H9 (cell line): ENCODE results near the gene ASGR2. TPM values are rescaled to one million over a fixed set of nuclear protein-coding genes. Genes with fewer than 3 reads are reported as not detected.

ENCODE experiments used
- DNase-seq: peaks from one replicate; pipeline ENCODE4 v3.0.0-alpha.2; 2017
- H2AFZ ChIP-seq: one replicate; pipeline ENCODE4 v1.6.1; 2013; ENCODE audit warnings: mild to moderate bottlenecking, low read length, control low read depth, moderate library complexity
- H2AK5ac ChIP-seq: 2 replicates; pipeline ENCODE4 v1.6.1; 2013; ENCODE audit warnings: low read length, control low read depth, mixed read lengths; ENCODE audit not compliant: insufficient read length
- H2BK120ac ChIP-seq: one replicate; pipeline ENCODE4 v1.6.1; 2013; ENCODE audit warnings: low read depth, mild to moderate bottlenecking, low read length, control low read depth, inconsistent platforms; ENCODE audit not compliant: poor library complexity, severe bottlenecking
- H2BK12ac ChIP-seq: 2 replicates; pipeline ENCODE4 v1.6.1; 2013; ENCODE audit warnings: low read length, control low read depth, mixed read lengths, low read depth; ENCODE audit not compliant: insufficient read length
- H2BK15ac ChIP-seq: 2 replicates; pipeline ENCODE4 v1.6.1; 2013; ENCODE audit warnings: low read depth, low read length, control low read depth
- H2BK20ac ChIP-seq: one replicate; pipeline ENCODE4 v1.6.1; 2013; ENCODE audit warnings: low read depth, mild to moderate bottlenecking, low read length, control low read depth, inconsistent platforms; ENCODE audit not compliant: poor library complexity, severe bottlenecking
- H2BK5ac ChIP-seq: 2 replicates; pipeline ENCODE4 v1.6.1; 2013; ENCODE audit warnings: low read length, control low read depth, mixed read lengths; ENCODE audit not compliant: insufficient read length
- H3K14ac ChIP-seq: 2 replicates; pipeline ENCODE4 v1.6.1; 2013; ENCODE audit warnings: low read length, control low read depth; ENCODE audit not compliant: insufficient read depth
- H3K18ac ChIP-seq: 2 replicates; pipeline ENCODE4 v1.6.1; 2013; ENCODE audit warnings: low read depth, mild to moderate bottlenecking, mixed read lengths, low read length, control low read depth; ENCODE audit not compliant: insufficient read length
- H3K23ac ChIP-seq: 2 replicates; pipeline ENCODE4 v1.6.1; 2013; ENCODE audit warnings: low read length, control low read depth, mixed read lengths, low read depth; ENCODE audit not compliant: insufficient read length
- H3K23me2 ChIP-seq: 2 replicates; pipeline ENCODE4 v1.6.1; 2013; ENCODE audit warnings: low read depth, mild to moderate bottlenecking, mixed read lengths, low read length, control low read depth; ENCODE audit not compliant: insufficient read length, poor library complexity, severe bottlenecking
- H3K27ac ChIP-seq: 2 replicates; pipeline ENCODE4 v1.5.1; 2013; ENCODE audit warnings: low read length, control low read depth, mixed read lengths, low read depth; ENCODE audit not compliant: insufficient read length
- H3K27me3 ChIP-seq: 2 replicates; pipeline ENCODE4 v1.6.1; 2013; ENCODE audit warnings: low read length, control low read depth, inconsistent platforms; ENCODE audit not compliant: insufficient read depth
- H3K4ac ChIP-seq: 2 replicates; pipeline ENCODE4 v1.6.1; 2013; ENCODE audit warnings: low read depth, mild to moderate bottlenecking, control low read depth, inconsistent platforms, low read length, moderate library complexity
- H3K4me1 ChIP-seq: 2 replicates; pipeline ENCODE4 v1.6.1; 2013; ENCODE audit warnings: low read length, control low read depth, inconsistent platforms; ENCODE audit not compliant: insufficient read depth
- H3K4me2 ChIP-seq: 2 replicates; pipeline ENCODE4 v1.6.1; 2013; ENCODE audit warnings: low read length, control low read depth, mixed read lengths; ENCODE audit not compliant: insufficient read length, insufficient read depth
- H3K56ac ChIP-seq: 2 replicates; pipeline ENCODE4 v1.6.1; 2013; ENCODE audit warnings: low read depth, mild to moderate bottlenecking, mixed read lengths, low read length, control low read depth; ENCODE audit not compliant: insufficient read length
- H3K79me1 ChIP-seq: 2 replicates; pipeline ENCODE4 v1.6.1; 2013; ENCODE audit warnings: low read depth, mild to moderate bottlenecking, moderate library complexity, low read length, control low read depth, inconsistent platforms; ENCODE audit not compliant: insufficient read depth, poor library complexity, severe bottlenecking
- H3K79me2 ChIP-seq: 2 replicates; pipeline ENCODE4 v1.6.1; 2013; ENCODE audit warnings: low read length, control low read depth, inconsistent platforms; ENCODE audit not compliant: insufficient read depth
- H3K9ac ChIP-seq: 2 replicates; pipeline ENCODE4 v1.6.1; 2013; ENCODE audit warnings: low read length, control low read depth, mixed read lengths; ENCODE audit not compliant: insufficient read length; ENCODE audit errors: extremely low read depth
- H3K9me3 ChIP-seq: one replicate; pipeline ENCODE4 v1.6.1; 2013; ENCODE audit warnings: low read depth, low read length, inconsistent platforms; ENCODE audit not compliant: control insufficient read depth
- H3T11ph ChIP-seq: one replicate; pipeline ENCODE4 v1.6.1; 2013; ENCODE audit warnings: mild to moderate bottlenecking, low read length, control low read depth, inconsistent platforms
- H4K20me1 ChIP-seq: one replicate; pipeline ENCODE4 v1.6.1; 2013; ENCODE audit not compliant: control insufficient read depth, insufficient read length, insufficient read depth
- H4K5ac ChIP-seq: 2 replicates; pipeline ENCODE4 v1.6.1; 2013; ENCODE audit warnings: low read depth, mild to moderate bottlenecking, mixed read lengths, low read length, control low read depth; ENCODE audit not compliant: insufficient read length
- H4K8ac ChIP-seq: replicated peaks from 2 replicates; pipeline ENCODE4 v1.6.1; 2013; ENCODE audit warnings: low read length, control low read depth, mixed read lengths, low read depth; ENCODE audit not compliant: insufficient read length
- H4K91ac ChIP-seq: 2 replicates; pipeline ENCODE4 v1.6.1; 2013; ENCODE audit warnings: low read depth, mild to moderate bottlenecking, moderate library complexity, mixed read lengths, low read length, control low read depth; ENCODE audit not compliant: insufficient read length
- H3K27ac Mint-ChIP-seq, 3 experiments: 2 replicates in 2 of 3; 3 replicates in 1 of 3; pipeline ENCODE4 v1.8.0; 2020 to 2021; ENCODE audit warnings: mixed read lengths in 3 of 3, mild to moderate bottlenecking in 1 of 3, moderate library complexity in 1 of 3
- H3K27me3 Mint-ChIP-seq: 2 replicates; pipeline ENCODE4 v1.8.0; 2021; ENCODE audit warnings: low read depth, mild to moderate bottlenecking, moderate library complexity, mixed read lengths
- H3K36me3 Mint-ChIP-seq, 3 experiments: 2 replicates in 2 of 3; 3 replicates in 1 of 3; pipeline ENCODE4 v1.8.0; 2020 to 2021; ENCODE audit warnings: low read depth in 3 of 3, mixed read lengths in 3 of 3; ENCODE audit not compliant: insufficient read depth in 1 of 3
- H3K4me1 Mint-ChIP-seq, 2 experiments: 2 replicates each; pipeline ENCODE4 v1.8.0; 2020; ENCODE audit warnings: mixed read lengths in 2 of 2
- H3K4me3 Mint-ChIP-seq, 2 experiments: 2 replicates in 1 of 2; 3 replicates in 1 of 2; pipeline ENCODE4 v1.8.0; 2020 to 2021; ENCODE audit warnings: mild to moderate bottlenecking in 2 of 2, mixed read lengths in 2 of 2, moderate library complexity in 1 of 2
- H3K9me3 Mint-ChIP-seq, 2 experiments: 2 replicates in 1 of 2; 3 replicates in 1 of 2; pipeline ENCODE4 v1.8.0; 2020; ENCODE audit warnings: mild to moderate bottlenecking in 2 of 2, mixed read lengths in 2 of 2, moderate library complexity in 1 of 2
- CTCF ChIP-seq: fragments of 200-600 bp; sonication (generic); conservative IDR thresholded peaks from 3 replicates; pipeline ENCODE4 v1.8.0; 2021; ENCODE audit warnings: antibody characterized with exemption, mild to moderate bottlenecking
- WGBS: extraction: QIAGEN DNeasy Blood & Tissue Kit; methylation state at CpG from one replicate; pipeline ENCODE4 v1.1.7; 2013; ENCODE audit warnings: missing lambda C conversion rate, low lambda C conversion rate, mixed read lengths; ENCODE audit not compliant: insufficient read length; ENCODE audit errors: extremely low coverage; 5-methylcytosine and 5-hydroxymethylcytosine counted together
- total RNA-seq: library from RNA; stranded (reverse); gene quantifications from 2 replicates; pipeline ENCODE4 v1.2.1, GENCODE V29; 2021

The ASGR2 gene
- total RNA-seq, 1 experiment from 2014 or later, result not detected

- H3K4me2 ChIP-seq, result no peak overlapping the region
- Mint-ChIP-seq H3K36me3 (no peaks in the 10 kb centered on the region), H3K27ac (no peak overlapping the region), H3K27me3 (peaks cover 48% of the 10 kb centered on the region), H3K9me3 (no peaks in the 10 kb centered on the region), H3K4me1 (peaks cover 31 to 39% of the 10 kb centered on the region in 2 experiments), H3K4me3 (no peak overlapping the region)
- no CpG with 5 or more reads among the region's 7 CpGs for WGBS
- no peak overlapping the region for H4K91ac ChIP-seq
- no peak overlapping the region for H4K8ac ChIP-seq
- H3K27me3 ChIP-seq, result no peaks in the 10 kb centered on the region
- no peak overlapping the region for H4K5ac ChIP-seq
- no peak overlapping the region for H3T11ph ChIP-seq
- H3K4ac ChIP-seq, result no peak overlapping the region
- no peaks in the 10 kb centered on the region for H3K79me1 ChIP-seq
- no peak for DNase-seq
- H4K20me1 ChIP-seq, result no peaks in the 10 kb centered on the region
- TF ChIP-seq CTCF, result no peak
- no peak overlapping the region for H2BK15ac ChIP-seq
- no peak overlapping the region for H2BK120ac ChIP-seq
- no peaks in the 10 kb centered on the region for H3K23me2 ChIP-seq
- H2AK5ac ChIP-seq, result no peak overlapping the region
- no peak overlapping the region for H3K23ac ChIP-seq
- no peak overlapping the region for H3K56ac ChIP-seq
- H3K27ac ChIP-seq, result no peak overlapping the region
- H2BK20ac ChIP-seq, result no peak overlapping the region
- no peaks in the 10 kb centered on the region for H3K9me3 ChIP-seq
- no peak overlapping the region for H3K9ac ChIP-seq
- H3K18ac ChIP-seq, result no peak overlapping the region
- no peak overlapping the region for H2AFZ ChIP-seq
- H3K79me2 ChIP-seq, result no peaks in the 10 kb centered on the region
- H2BK5ac ChIP-seq, result no peak overlapping the region
- H3K4me1 ChIP-seq, result peaks cover 2% of the 10 kb centered on the region; the same call in 1 of the 2 replicates
- no peak overlapping the region for H3K14ac ChIP-seq
- H2BK12ac ChIP-seq, result no peak overlapping the region
These were observed 24.3 kb upstream of the ASGR2 start for GRCh38 chr17:7138800-7139381.
